Measurements from ENCODE around the gene CLDN34. TPM values are rescaled to one million over a fixed set of nuclear protein-coding genes. Genes with fewer than 3 reads are reported as not detected.

CLDN34 gene
- not detected in 2 replicates for total RNA-seq (2012; rRNA removed)

DNA sequence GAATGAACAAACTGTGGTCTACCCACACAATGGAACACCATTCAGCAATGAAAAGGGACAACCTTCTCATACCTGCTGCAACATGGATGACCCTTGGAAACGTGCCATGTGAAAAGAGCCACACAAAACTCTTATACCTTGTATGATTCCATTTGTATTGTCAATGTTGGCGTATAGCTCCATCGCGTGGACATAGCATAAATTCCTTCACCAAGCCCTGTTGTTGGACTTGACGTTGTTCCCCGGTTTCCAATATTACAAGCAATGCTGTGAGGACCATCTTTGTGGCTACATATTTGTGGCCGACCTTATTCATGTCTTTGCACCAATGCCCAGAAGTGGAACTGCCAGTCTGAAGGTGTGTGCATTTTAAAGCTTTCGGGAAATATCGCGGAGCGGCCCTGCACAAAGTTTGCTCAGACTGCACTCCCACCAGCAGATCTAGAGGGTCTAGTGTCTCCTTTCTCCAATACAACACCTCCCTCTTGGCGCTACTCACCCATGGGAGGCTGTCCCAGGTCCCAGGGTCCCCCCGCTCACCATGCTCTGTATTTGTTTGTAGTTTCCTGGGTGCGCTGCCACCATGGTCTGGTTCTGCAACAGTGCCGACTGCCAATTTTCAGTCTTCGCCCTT, at the start of gene CLDN34:
Gene CLDN34 (plus strand): TSS at position 584 of the 634 bp plus-strand sequence. CDS start 0 bp downstream, at position 584.
- no peak within 1 kb of the TSS for H3K4me3 ChIP-seq (ENCODE audit: low read length)
- H3K4me1 ChIP-seq (ENCODE audit: control insufficient read depth, insufficient read depth, low read length) = no peaks in the 10 kb centered on the region
- no peaks in the 10 kb centered on the region for H3K9me3 ChIP-seq (replicated peaks; ENCODE audit: low read length)
- no peaks in the 10 kb centered on the region for H3K36me3 ChIP-seq (ENCODE audit: insufficient read depth, low read length)
- no peak within 1 kb of the TSS for H3K4me2 ChIP-seq (ENCODE audit: low read length)
- H3K27me3 ChIP-seq (ENCODE audit: control insufficient read depth, insufficient read depth, low read length) = no peaks in the 10 kb centered on the region
- H3K9ac ChIP-seq (ENCODE audit: low read depth, low read length) = no peak within 1 kb of the TSS

DNA sequence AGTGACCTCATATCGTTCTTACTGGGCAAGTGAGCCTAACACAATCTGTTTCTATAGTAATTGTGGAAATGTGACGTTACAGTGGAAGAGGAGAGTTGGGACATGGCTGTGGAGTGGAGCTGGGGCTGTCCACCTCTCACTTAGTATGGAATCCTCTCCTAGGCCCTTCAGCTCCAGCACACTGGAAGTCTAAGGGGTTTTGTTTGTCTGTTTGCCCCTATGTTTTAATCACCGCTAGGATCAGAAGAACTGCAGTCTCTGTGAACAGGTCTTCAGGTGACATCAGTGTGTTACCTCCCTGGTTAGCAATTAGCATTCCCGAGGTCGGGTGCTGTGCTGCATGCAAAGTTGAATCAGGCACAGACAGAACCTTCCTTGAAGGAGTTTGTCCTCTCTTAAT, 49.3 kb upstream of the CLDN34 start:
- H3K4me3 ChIP-seq (ENCODE audit: low read length) = no peak overlapping the region
- no peaks in the 10 kb centered on the region for H3K36me3 ChIP-seq (ENCODE audit: insufficient read depth, low read length)
- peaks cover under 1% of the 10 kb centered on the region for H3K4me1 ChIP-seq (ENCODE audit: control insufficient read depth, insufficient read depth, low read length)
- H3K9me3 ChIP-seq (replicated peaks; ENCODE audit: low read length) = no peaks in the 10 kb centered on the region
- H3K4me2 ChIP-seq (ENCODE audit: low read length) = no peak overlapping the region
- H3K9ac ChIP-seq (ENCODE audit: low read depth, low read length) = no peak overlapping the region
- H3K27me3 ChIP-seq (ENCODE audit: control insufficient read depth, insufficient read depth, low read length) = no peaks in the 10 kb centered on the region

DNA sequence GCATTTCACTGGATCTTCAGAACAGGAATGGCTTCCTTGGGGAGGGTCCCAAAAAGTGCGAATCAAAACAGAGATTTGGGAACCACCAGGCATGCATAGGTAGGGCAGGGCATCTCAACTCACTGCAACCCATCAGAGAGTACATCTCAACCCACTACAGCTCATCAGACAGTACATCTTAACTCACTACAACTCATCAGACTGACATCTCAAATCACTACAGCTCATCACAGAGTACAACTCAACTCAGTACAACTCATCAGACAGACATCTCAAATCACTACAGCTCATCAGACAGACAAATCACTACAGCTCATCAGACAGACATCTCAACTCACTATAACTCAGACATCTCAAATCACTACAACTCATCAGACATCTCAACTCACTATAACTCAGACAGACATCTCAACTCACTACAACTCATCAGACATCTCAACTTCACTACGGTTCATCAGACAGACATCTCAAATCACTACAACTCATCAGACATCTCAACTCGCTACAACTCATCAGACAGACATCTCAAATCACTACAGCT, 47.5 kb upstream of the CLDN34 start:
- Histone ChIP-seq H3K9ac (ENCODE audit: low read depth, low read length) (no peak overlapping the region), H3K27me3 (ENCODE audit: control insufficient read depth, insufficient read depth, low read length) (no peaks in the 10 kb centered on the region), H3K4me3 (ENCODE audit: low read length) (no peak overlapping the region), H3K9me3 (replicated peaks; ENCODE audit: low read length) (no peaks in the 10 kb centered on the region), H3K36me3 (ENCODE audit: insufficient read depth, low read length) (no peaks in the 10 kb centered on the region), H3K4me2 (ENCODE audit: low read length) (no peak overlapping the region), H3K4me1 (ENCODE audit: control insufficient read depth, insufficient read depth, low read length) (no peaks in the 10 kb centered on the region)

DNA sequence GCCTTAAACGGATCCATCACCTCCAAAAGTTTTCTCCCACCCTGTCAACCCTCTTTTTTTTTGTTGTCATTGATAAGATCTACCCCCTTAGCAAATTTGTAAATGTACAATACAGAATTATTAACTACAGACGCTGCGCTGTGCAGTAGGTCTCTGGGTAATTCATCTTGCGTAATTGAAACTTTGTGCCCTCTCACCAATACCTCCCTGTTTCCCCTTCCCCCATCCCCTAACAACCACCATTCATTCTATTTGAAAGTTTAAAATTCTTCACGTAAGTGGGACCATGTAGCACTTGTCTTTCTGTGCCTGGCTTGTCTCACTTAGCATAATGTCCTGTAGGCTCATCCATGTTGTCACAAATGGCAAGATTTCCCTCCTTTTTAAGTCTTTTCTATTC, 45.8 kb upstream of the CLDN34 start:
- H3K36me3 ChIP-seq (ENCODE audit: insufficient read depth, low read length) = no peaks in the 10 kb centered on the region
- H3K27me3 ChIP-seq (ENCODE audit: control insufficient read depth, insufficient read depth, low read length) = no peaks in the 10 kb centered on the region
- no peaks in the 10 kb centered on the region for H3K4me1 ChIP-seq (ENCODE audit: control insufficient read depth, insufficient read depth, low read length)
- H3K4me3 ChIP-seq (ENCODE audit: low read length) = no peak overlapping the region
- H3K4me2 ChIP-seq (ENCODE audit: low read length) = no peak overlapping the region
- H3K9ac ChIP-seq (ENCODE audit: low read depth, low read length) = no peak overlapping the region
- no peaks in the 10 kb centered on the region for H3K9me3 ChIP-seq (replicated peaks; ENCODE audit: low read length)

DNA sequence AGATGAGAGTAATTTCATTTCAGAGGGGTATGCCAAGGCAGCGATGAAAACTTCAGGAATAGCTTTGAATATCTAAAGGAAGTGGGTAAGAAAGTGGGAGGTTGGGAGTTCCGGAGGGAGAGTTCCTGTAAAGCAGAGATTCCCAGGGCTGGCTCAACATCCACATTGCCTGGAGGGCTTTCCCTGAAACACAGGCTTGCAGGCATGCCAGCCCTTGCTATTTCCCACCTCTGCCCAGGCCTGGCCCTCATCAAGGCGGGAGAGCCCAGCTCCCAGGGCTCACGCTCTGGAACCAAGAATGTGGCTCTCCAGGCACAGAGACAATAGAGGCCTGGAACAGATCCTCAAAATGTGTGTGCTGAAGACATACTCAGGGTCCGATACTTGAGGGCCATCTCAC, 43.8 kb upstream of the CLDN34 start:
- H3K4me2 ChIP-seq (ENCODE audit: low read length) = no peak overlapping the region
- no peaks in the 10 kb centered on the region for H3K27me3 ChIP-seq (ENCODE audit: control insufficient read depth, insufficient read depth, low read length)
- no peaks in the 10 kb centered on the region for H3K4me1 ChIP-seq (ENCODE audit: control insufficient read depth, insufficient read depth, low read length)
- H3K9ac ChIP-seq (ENCODE audit: low read depth, low read length) = no peak overlapping the region
- H3K9me3 ChIP-seq (replicated peaks; ENCODE audit: low read length) = no peaks in the 10 kb centered on the region
- H3K4me3 ChIP-seq (ENCODE audit: low read length) = no peak overlapping the region
- no peaks in the 10 kb centered on the region for H3K36me3 ChIP-seq (ENCODE audit: insufficient read depth, low read length)

DNA sequence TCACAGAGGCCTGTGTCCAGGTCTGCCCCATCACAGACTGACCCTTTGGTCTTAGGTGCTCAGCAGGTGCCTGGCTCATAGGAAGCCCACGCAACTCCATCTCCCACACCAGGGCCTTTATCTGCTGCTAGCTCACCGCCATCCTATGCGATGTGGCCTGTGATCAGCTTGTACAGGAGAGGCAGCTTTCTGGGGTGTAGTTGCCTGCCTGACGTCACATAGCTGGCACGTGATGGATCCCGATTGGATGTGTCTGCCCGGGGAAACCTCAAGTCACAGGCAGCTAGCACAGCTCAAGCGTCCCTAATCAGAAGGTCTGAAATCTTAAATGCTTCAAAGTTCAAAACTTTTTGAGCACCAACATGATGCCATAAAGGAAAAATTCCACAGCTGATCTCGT, 41.2 kb upstream of the CLDN34 start:
- Histone ChIP-seq H3K4me2 (ENCODE audit: low read length) (no peak overlapping the region), H3K4me1 (ENCODE audit: control insufficient read depth, insufficient read depth, low read length) (no peaks in the 10 kb centered on the region), H3K36me3 (ENCODE audit: insufficient read depth, low read length) (no peaks in the 10 kb centered on the region), H3K9me3 (replicated peaks; ENCODE audit: low read length) (no peaks in the 10 kb centered on the region), H3K9ac (ENCODE audit: low read depth, low read length) (no peak overlapping the region), H3K27me3 (ENCODE audit: control insufficient read depth, insufficient read depth, low read length) (no peaks in the 10 kb centered on the region), H3K4me3 (ENCODE audit: low read length) (no peak overlapping the region)

DNA sequence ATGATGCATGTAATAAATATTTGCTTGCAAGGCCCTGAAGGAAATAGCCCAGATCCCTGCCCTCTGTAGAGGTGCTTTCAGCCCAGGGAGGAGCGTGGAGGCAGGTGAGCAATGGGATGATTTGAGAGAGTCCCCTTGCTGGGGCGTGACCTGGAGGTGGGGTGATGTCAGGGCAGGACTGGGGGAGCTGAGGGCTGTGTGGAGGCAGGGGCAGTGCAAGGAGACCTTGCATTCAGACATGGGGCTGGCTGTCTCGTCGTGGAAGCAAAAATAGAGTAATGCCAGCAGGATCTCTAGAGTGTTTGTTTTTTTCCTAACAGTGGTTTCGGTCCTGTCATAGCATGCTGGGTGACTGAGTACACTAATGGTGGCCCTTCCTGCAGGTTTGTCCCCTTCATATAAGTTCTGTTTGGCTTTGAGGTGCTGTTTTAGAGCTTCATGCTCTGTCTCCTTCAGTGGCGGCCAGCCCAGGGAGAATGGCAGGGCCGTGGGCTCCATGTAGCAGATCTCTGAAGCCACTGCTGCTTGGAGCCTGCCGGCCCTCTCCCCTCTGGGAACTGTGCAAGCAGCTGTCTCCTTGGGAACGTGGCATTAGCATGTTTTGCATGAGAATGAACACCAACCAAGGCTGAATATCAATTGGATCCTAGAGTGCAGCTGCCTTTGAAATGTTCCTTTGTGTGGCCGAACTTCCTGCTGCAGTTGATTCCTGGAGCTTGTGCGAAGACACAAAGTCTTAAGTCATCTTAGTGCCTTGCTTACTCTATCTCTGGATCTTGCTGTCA, 39.3 kb upstream of the CLDN34 start:
- H3K4me1 ChIP-seq (ENCODE audit: control insufficient read depth, insufficient read depth, low read length) = no peaks in the 10 kb centered on the region
- H3K9me3 ChIP-seq (replicated peaks; ENCODE audit: low read length) = no peaks in the 10 kb centered on the region
- H3K9ac ChIP-seq (ENCODE audit: low read depth, low read length) = no peak overlapping the region
- H3K4me3 ChIP-seq (ENCODE audit: low read length) = no peak overlapping the region
- H3K27me3 ChIP-seq (ENCODE audit: control insufficient read depth, insufficient read depth, low read length) = no peaks in the 10 kb centered on the region
- H3K4me2 ChIP-seq (ENCODE audit: low read length) = no peak overlapping the region
- peaks cover 4% of the 10 kb centered on the region for H3K36me3 ChIP-seq (ENCODE audit: insufficient read depth, low read length)

DNA sequence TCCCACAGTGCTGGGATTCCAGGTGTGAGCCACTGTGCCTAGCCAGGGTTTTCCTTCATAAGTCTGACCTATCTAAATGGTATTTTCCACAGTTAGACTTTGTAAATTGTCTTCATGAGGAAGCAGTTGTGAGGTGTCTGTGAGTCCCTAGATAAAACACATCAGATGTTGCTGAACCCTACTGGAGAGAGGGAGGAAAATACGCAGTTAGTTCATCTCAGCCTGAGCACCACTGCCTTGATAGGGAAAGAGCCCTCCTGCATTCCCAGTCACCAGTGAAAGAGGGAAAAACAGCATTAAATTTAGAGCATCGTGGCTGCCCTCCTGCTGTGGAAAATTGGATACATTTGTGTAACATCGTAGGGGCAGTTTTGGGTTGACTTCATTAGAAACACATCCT, 31.7 kb upstream of the CLDN34 start:
- H3K9ac ChIP-seq (ENCODE audit: low read depth, low read length) = no peak overlapping the region
- H3K36me3 ChIP-seq (ENCODE audit: insufficient read depth, low read length) = peaks cover 19% of the 10 kb centered on the region
- no peak overlapping the region for H3K4me2 ChIP-seq (ENCODE audit: low read length)
- H3K27me3 ChIP-seq (ENCODE audit: control insufficient read depth, insufficient read depth, low read length) = no peaks in the 10 kb centered on the region
- H3K4me1 ChIP-seq (ENCODE audit: control insufficient read depth, insufficient read depth, low read length) = no peaks in the 10 kb centered on the region
- H3K4me3 ChIP-seq (ENCODE audit: low read length) = no peak overlapping the region
- no peaks in the 10 kb centered on the region for H3K9me3 ChIP-seq (replicated peaks; ENCODE audit: low read length)

GRCh38 chrX:9937761-9938160, 29.4 kb upstream of the CLDN34 start:
- Histone ChIP-seq H3K9ac (ENCODE audit: low read depth, low read length) (no peak overlapping the region), H3K27me3 (ENCODE audit: control insufficient read depth, insufficient read depth, low read length) (no peaks in the 10 kb centered on the region), H3K4me2 (ENCODE audit: low read length) (no peak overlapping the region)

GRCh38 chrX:9938516-9938915, 28.6 kb upstream of the CLDN34 start:
- no peaks in the 10 kb centered on the region for H3K9me3 ChIP-seq (replicated peaks; ENCODE audit: low read length)
- H3K9ac ChIP-seq (ENCODE audit: low read depth, low read length) = no peak overlapping the region
- no peak overlapping the region for H3K4me3 ChIP-seq (ENCODE audit: low read length)
- no peaks in the 10 kb centered on the region for H3K4me1 ChIP-seq (ENCODE audit: control insufficient read depth, insufficient read depth, low read length)
- peaks cover 12% of the 10 kb centered on the region for H3K36me3 ChIP-seq (ENCODE audit: insufficient read depth, low read length)
- H3K27me3 ChIP-seq (ENCODE audit: control insufficient read depth, insufficient read depth, low read length) = no peaks in the 10 kb centered on the region
- no peak overlapping the region for H3K4me2 ChIP-seq (ENCODE audit: low read length)

More at GRCh38 chrX:9937761-9938160, 29.4 kb upstream of the CLDN34 start:
- no peaks in the 10 kb centered on the region for H3K9me3 ChIP-seq (replicated peaks; ENCODE audit: low read length)
- H3K36me3 ChIP-seq (ENCODE audit: insufficient read depth, low read length) = peaks cover 14% of the 10 kb centered on the region
- no peak overlapping the region for H3K4me3 ChIP-seq (ENCODE audit: low read length)
- no peaks in the 10 kb centered on the region for H3K4me1 ChIP-seq (ENCODE audit: control insufficient read depth, insufficient read depth, low read length)

DNA sequence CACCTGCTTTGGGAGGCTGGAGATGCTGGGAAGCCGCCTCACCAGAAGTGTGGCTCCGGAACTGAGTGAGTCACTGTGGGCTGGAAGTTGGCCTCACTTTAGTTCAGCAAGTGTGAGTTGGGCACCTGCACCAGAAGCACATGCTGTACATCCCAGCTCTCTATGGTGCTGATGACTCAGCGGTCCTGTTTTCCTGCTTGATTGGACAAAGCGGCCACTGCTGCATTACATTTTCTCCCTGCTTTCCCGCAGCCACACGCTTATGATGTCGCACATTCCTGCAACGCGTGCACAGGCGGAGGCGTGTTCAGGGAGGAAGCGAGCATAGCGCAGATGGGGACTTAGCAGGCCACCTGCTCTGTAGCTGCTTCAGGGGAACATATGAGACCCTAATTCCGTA, 26.7 kb upstream of the CLDN34 start:
- no peaks in the 10 kb centered on the region for H3K4me1 ChIP-seq (ENCODE audit: control insufficient read depth, insufficient read depth, low read length)
- no peak overlapping the region for H3K9ac ChIP-seq (ENCODE audit: low read depth, low read length)
- no peaks in the 10 kb centered on the region for H3K9me3 ChIP-seq (replicated peaks; ENCODE audit: low read length)
- no peaks in the 10 kb centered on the region for H3K27me3 ChIP-seq (ENCODE audit: control insufficient read depth, insufficient read depth, low read length)
- H3K4me2 ChIP-seq (ENCODE audit: low read length) = no peak overlapping the region
- H3K4me3 ChIP-seq (ENCODE audit: low read length) = no peak overlapping the region
- peaks cover 12% of the 10 kb centered on the region for H3K36me3 ChIP-seq (ENCODE audit: insufficient read depth, low read length)

All from skeletal muscle satellite cell (primary cell).